GM12878 (cell line): ENCODE data around the gene NACC1. TPM values are rescaled to one million over a fixed set of nuclear protein-coding genes. Genes with fewer than 3 reads are reported as not detected.

Experiments used
- CUX1 ChIP-seq: IDR thresholded peaks from 2 replicates; pipeline ENCODE4 v1.6.1; 2012; ENCODE audit warnings: improper control_type of control experiment, low read depth, low read length; ENCODE audit not compliant: insufficient replicate concordance
- DPF2 ChIP-seq: fragments of 450-650 bp; IDR thresholded peaks from 2 replicates; pipeline ENCODE4 v1.6.1; 2017; ENCODE audit warnings: mild to moderate bottlenecking
- IRF5 ChIP-seq: fragments of 450-650 bp; IDR thresholded peaks from 2 replicates; pipeline ENCODE4 v1.6.1; 2017; ENCODE audit warnings: borderline replicate concordance
- MXI1 ChIP-seq: fragments of 150-350 bp; IDR thresholded peaks from 2 replicates; pipeline ENCODE4 v1.6.1; 2011; ENCODE audit warnings: low read depth, mild to moderate bottlenecking, inconsistent platforms, low read length, improper control_type of control experiment
- RB1 ChIP-seq: fragments of 450-650 bp; formaldehyde crosslinking; IDR thresholded peaks from 2 replicates; pipeline ENCODE4 v1.6.1; 2017; ENCODE audit warnings: mild to moderate bottlenecking, borderline replicate concordance
- ZBTB40 ChIP-seq: fragments of 450-650 bp; IDR thresholded peaks from 2 replicates; pipeline ENCODE4 v1.6.1; 2016; ENCODE audit warnings: mild to moderate bottlenecking, moderate library complexity, borderline replicate concordance
- ZNF217 ChIP-seq: fragments of 450-650 bp; IDR thresholded peaks from 2 replicates; pipeline ENCODE4 v1.6.1; 2017; ENCODE audit warnings: antibody characterized with exemption, mild to moderate bottlenecking
- ZZZ3 ChIP-seq: IDR thresholded peaks from 2 replicates; pipeline ENCODE4 v1.6.1; 2011; ENCODE audit warnings: low read depth; ENCODE audit not compliant: control insufficient read depth, insufficient read length
- polyA plus RNA-seq, 11 experiments: library from polyadenylated mRNA; depleted of rRNA in 4 of 11; unstranded in 6 of 11; stranded (reverse) in 5 of 11; fragments of >200 nt; fragmentation: Nextera tagmentation in 4 of 11; fragmentation: Illumina TruSeq in 1 of 11; extraction: Ambion mirVana in 4 of 11; extraction: Trizol in 1 of 11; gene quantifications; 1 replicate in 1 of 11; 2 replicates in 10 of 11; pipeline versions ENCODE4 v1.2.1 to v1.2.3, GENCODE V29; 2011 to 2016; ENCODE audit warnings: inconsistent platforms in 2 of 11, missing spikeins in 2 of 11, low read depth in 1 of 11
- total RNA-seq, 4 experiments: library from RNA; depleted of rRNA in 3 of 4; stranded (reverse); fragments of >200 nt in 3 of 4; fragmentation: Illumina TruSeq in 1 of 4; extraction: Trizol in 1 of 4; gene quantifications; 2 replicates each; pipeline versions ENCODE4 v1.2.1 to v1.2.3, GENCODE V29; 2013 to 2021
- TF ChIP-seq, protein P1 (sequence below): IDR thresholded peaks from 2 replicates; pipeline ENCODE4 v1.6.1; 2011; ENCODE audit warnings: low read depth, mild to moderate bottlenecking, low read length, moderate library complexity, borderline replicate concordance; ENCODE audit errors: extremely low read depth

NACC1 gene
- total and polyA plus RNA-seq, 10 of the 15 experiments (the other 5 are each of a cell fraction or from before 2014, with no cell fraction given): 0.18 to 120 (median 19.2) TPM

- TF ChIP-seq ZBTB40: peak; percentile 34; the same call in 1 of the 2 replicates
- no peak for TF ChIP-seq IRF5
- 0 out of 2 replicates have a peak, but pooled peaks have one; percentile 40 for TF ChIP-seq ZNF217
- TF ChIP-seq ZZZ3: no peak
- TF ChIP-seq RB1: peak; percentile 59; the same call in 1 of the 2 replicates
- TF ChIP-seq, protein P1, sequence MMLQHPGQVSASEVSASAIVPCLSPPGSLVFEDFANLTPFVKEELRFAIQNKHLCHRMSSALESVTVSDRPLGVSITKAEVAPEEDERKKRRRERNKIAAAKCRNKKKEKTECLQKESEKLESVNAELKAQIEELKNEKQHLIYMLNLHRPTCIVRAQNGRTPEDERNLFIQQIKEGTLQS: no peak; the same call in 1 of the 2 replicates
- no peak; the same call in 1 of the 2 replicates for TF ChIP-seq MXI1
- no peak for TF ChIP-seq CUX1
- TF ChIP-seq DPF2: peak; percentile 88
Measured at GRCh38 chr19:13102666-13103580, 15.1 kb upstream of the NACC1 start, which contains the start of gene LYL1 (continued).
